SU-DHL-6 (cell line): ENCODE measurements around the gene KRTAP10-12.
"Not testable (repeated sequence)": the region's sequence is repeated elsewhere in the genome, so short reads cannot be mapped to it uniquely, and the experiment has no call there.

Experiments
- H2AFZ ChIP-seq: fragments of 200-600 bp; sonication (generic); 2 replicates; pipeline ENCODE4 v1.6.1; 2014; ENCODE audit warnings: low read depth, mild to moderate bottlenecking, moderate library complexity, mixed read lengths, antibody characterized with exemption, low read length; ENCODE audit not compliant: severe bottlenecking
- H3F3A ChIP-seq: fragments of 200-600 bp; shearing (Covaris generic); 2 replicates; pipeline ENCODE4 v1.6.0; 2016; ENCODE audit warnings: antibody characterized with exemption, mild to moderate bottlenecking; ENCODE audit not compliant: insufficient read depth
- H3K27ac ChIP-seq: fragments of 200-600 bp; sonication (generic); 2 replicates; pipeline ENCODE4 v1.5.1; 2016; ENCODE audit warnings: low read depth, mild to moderate bottlenecking, low read length, moderate library complexity, mixed read lengths
- H3K27me3 ChIP-seq: fragments of 200-600 bp; sonication (generic), shearing (Covaris generic); 2 replicates; pipeline ENCODE4 v1.6.0; 2014; ENCODE audit warnings: mild to moderate bottlenecking, low read length
- H3K36me3 ChIP-seq: fragments of 200-600 bp; sonication (generic); 2 replicates; pipeline ENCODE4 v1.6.1; 2014; ENCODE audit warnings: mild to moderate bottlenecking, low read length, mixed read lengths
- H3K4me2 ChIP-seq: fragments of 300-600, 200-600 bp; shearing (Covaris generic), sonication (generic); 2 replicates; pipeline ENCODE4 v1.6.0; 2014; ENCODE audit warnings: low read length, low read depth, mild to moderate bottlenecking; ENCODE audit not compliant: poor library complexity, severe bottlenecking
- H3K4me3 ChIP-seq: fragments of 200-600 bp; sonication (generic); 2 replicates; pipeline ENCODE4 v1.5.1; 2014; ENCODE audit warnings: antibody characterized with exemption, low read length, mild to moderate bottlenecking, mixed read lengths; ENCODE audit not compliant: insufficient read depth, poor library complexity, severe bottlenecking
- H3K79me2 ChIP-seq: fragments of 200-600 bp; sonication (generic); 2 replicates; pipeline ENCODE4 v1.6.1; 2014; ENCODE audit warnings: mild to moderate bottlenecking, low read length, moderate library complexity; ENCODE audit not compliant: insufficient read depth
- H3K9ac ChIP-seq: fragments of 200-600 bp; sonication (generic); 2 replicates; pipeline ENCODE4 v1.7.0; 2014; ENCODE audit warnings: mild to moderate bottlenecking, low read length
- H3K9me2 ChIP-seq: fragments of 200-600 bp; sonication (generic); replicated peaks from 2 replicates; pipeline ENCODE4 v1.6.1; 2014; ENCODE audit warnings: low read length; ENCODE audit not compliant: insufficient read depth
- H3K9me3 ChIP-seq: fragments of 200-600 bp; sonication (generic); 2 replicates; pipeline ENCODE4 v1.6.1; 2014; ENCODE audit warnings: low read length, mixed read lengths; ENCODE audit not compliant: insufficient read depth
- H4K20me1 ChIP-seq: fragments of 200-600 bp; sonication (generic); 2 replicates; pipeline ENCODE4 v1.6.1; 2014; ENCODE audit warnings: low read depth, mild to moderate bottlenecking, antibody characterized with exemption, low read length, moderate library complexity, mixed read lengths
- EZH2phosphoT487 ChIP-seq: fragments of 200-600 bp; sonication (generic), shearing (Covaris generic); conservative IDR thresholded peaks from 2 replicates; pipeline ENCODE4 v1.6.1; 2018; ENCODE audit warnings: mild to moderate bottlenecking, antibody characterized with exemption, low read length, moderate library complexity, mixed read lengths
- TF ChIP-seq, protein P1 (sequence below): fragments of 200-600 bp; sonication (generic); IDR thresholded peaks from one replicate; pipeline ENCODE4 v1.5.1; 2017; ENCODE audit warnings: antibody characterized with exemption, mild to moderate bottlenecking, low read length, moderate library complexity; ENCODE audit not compliant: insufficient read depth, poor library complexity, severe bottlenecking

The KRTAP10-12 gene

DNA sequence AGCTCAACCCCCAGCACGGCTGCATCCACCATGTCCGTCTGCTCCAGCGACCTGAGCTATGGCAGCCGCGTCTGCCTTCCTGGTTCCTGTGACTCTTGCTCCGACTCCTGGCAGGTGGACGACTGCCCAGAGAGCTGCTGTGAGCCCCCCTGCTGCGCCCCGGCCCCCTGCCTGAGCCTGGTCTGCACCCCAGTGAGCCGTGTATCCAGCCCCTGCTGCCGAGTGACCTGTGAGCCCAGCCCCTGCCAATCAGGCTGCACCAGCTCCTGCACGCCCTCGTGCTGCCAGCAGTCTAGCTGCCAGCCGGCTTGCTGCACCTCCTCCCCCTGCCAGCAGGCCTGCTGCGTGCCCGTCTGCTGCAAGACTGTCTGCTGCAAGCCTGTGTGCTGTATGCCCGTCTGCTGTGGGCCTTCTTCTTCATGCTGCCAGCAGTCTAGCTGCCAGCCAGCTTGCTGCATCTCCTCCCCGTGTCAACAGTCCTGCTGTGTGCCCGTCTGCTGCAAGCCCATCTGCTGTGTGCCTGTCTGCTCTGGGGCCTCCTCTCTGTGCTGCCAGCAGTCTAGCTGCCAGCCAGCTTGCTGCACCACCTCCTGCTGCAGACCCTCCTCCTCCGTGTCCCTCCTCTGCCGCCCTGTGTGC, at the start of gene KRTAP10-12:
KRTAP10-12 (plus strand) TSS at position 1 of the 639 bp plus-strand sequence; CDS start at position 31, 30 bp downstream.
- not testable (repeated sequence) for H3F3A ChIP-seq, H3K9me2 ChIP-seq, H3K9ac ChIP-seq, H3K9me3 ChIP-seq, H3K27ac ChIP-seq, H2AFZ ChIP-seq, H3K4me3 ChIP-seq, H3K36me3 ChIP-seq, H3K79me2 ChIP-seq, H3K4me2 ChIP-seq, H3K27me3 ChIP-seq, H4K20me1 ChIP-seq

DNA sequence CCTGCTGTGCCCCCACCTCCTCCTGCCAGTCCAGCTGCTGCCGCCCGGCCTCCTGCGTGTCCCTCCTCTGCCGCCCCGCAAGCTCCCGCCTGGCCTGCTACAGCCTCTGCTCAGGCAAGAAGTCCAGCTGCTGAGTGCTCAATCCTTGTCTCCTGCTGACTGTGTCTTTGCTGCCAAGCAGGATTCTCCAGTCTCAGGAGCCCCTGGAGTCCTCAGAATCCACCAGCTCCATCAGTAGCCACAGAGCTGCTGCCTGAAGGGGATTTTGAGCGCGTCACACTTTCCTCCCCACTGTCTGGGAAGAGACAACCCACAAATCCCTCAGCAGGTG, 49.8 kb upstream of the KRTAP10-12 start:
- no peaks in the 10 kb centered on the region for H3K36me3 ChIP-seq
- no peak overlapping the region for H3K4me3 ChIP-seq
- peaks cover 11% of the 10 kb centered on the region; the same call in 1 of the 2 replicates for H3K9me3 ChIP-seq
- no peaks in the 10 kb centered on the region for H3K9me2 ChIP-seq
- H3K79me2 ChIP-seq, result no peaks in the 10 kb centered on the region
- no peak overlapping the region for H3K27ac ChIP-seq
- no peak overlapping the region for H3K9ac ChIP-seq
- no peak overlapping the region for H3K4me2 ChIP-seq
- TF ChIP-seq, protein P1, sequence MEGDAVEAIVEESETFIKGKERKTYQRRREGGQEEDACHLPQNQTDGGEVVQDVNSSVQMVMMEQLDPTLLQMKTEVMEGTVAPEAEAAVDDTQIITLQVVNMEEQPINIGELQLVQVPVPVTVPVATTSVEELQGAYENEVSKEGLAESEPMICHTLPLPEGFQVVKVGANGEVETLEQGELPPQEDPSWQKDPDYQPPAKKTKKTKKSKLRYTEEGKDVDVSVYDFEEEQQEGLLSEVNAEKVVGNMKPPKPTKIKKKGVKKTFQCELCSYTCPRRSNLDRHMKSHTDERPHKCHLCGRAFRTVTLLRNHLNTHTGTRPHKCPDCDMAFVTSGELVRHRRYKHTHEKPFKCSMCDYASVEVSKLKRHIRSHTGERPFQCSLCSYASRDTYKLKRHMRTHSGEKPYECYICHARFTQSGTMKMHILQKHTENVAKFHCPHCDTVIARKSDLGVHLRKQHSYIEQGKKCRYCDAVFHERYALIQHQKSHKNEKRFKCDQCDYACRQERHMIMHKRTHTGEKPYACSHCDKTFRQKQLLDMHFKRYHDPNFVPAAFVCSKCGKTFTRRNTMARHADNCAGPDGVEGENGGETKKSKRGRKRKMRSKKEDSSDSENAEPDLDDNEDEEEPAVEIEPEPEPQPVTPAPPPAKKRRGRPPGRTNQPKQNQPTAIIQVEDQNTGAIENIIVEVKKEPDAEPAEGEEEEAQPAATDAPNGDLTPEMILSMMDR, result no peak
- no peak for TF ChIP-seq EZH2phosphoT487
- H4K20me1 ChIP-seq, result no peaks in the 10 kb centered on the region
- H3K27me3 ChIP-seq, result no peaks in the 10 kb centered on the region
- H3F3A ChIP-seq, result no peaks in the 10 kb centered on the region
- H2AFZ ChIP-seq, result no peak overlapping the region

- Histone ChIP-seq H3K27me3 (no peaks in the 10 kb centered on the region), H3F3A (no peaks in the 10 kb centered on the region), H3K79me2 (no peaks in the 10 kb centered on the region), H3K4me3 (no peak overlapping the region), H3K27ac (no peak overlapping the region), H3K9ac (no peak overlapping the region), H4K20me1 (no peaks in the 10 kb centered on the region), H2AFZ (no peak overlapping the region), H3K36me3 (no peaks in the 10 kb centered on the region), H3K9me3 (peaks cover 11% of the 10 kb centered on the region; the same call in 1 of the 2 replicates), H3K9me2 (no peaks in the 10 kb centered on the region), H3K4me2 (no peak overlapping the region)
- no peak for TF ChIP-seq EZH2phosphoT487
- TF ChIP-seq, protein P1, result no peak
Measured at GRCh38 chr21:44648557-44649311, 48.2 kb upstream of the KRTAP10-12 start.

DNA sequence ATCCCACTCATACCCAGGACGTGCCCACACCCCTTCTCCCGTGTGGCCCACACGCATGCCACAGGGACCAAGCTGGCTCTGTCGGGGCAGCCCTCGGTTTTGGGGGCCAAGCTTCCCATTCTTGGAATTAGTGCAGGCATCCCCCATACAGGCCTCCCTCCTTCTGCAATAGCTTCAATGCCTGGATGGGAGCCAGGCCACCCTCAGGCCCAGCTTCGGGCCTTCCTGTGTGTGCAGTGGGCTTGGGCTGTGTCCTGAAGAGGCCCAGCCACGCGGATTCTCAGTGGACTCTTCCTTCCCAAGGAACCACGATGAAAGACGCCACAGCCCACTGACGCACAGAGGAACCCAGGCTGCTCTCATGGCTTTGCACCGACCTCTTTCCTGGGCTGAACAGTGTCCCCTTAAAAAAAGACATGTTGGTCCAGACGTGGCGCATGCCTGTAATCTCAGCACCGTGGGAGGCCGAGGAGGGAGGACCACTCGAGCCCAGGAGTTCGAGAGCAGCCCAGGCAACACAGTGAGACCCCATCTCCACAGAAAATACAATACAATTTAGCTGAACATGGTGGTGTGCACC, 47.4 kb upstream of the KRTAP10-12 start:
- no peaks in the 10 kb centered on the region for H3K27me3 ChIP-seq
- H3K9ac ChIP-seq, result no peak overlapping the region
- no peak overlapping the region for H3K4me3 ChIP-seq
- no peak overlapping the region for H2AFZ ChIP-seq
- no peaks in the 10 kb centered on the region for H4K20me1 ChIP-seq
- no peaks in the 10 kb centered on the region for H3F3A ChIP-seq
- H3K4me2 ChIP-seq, result no peak overlapping the region
- H3K27ac ChIP-seq, result no peak overlapping the region
- no peaks in the 10 kb centered on the region for H3K79me2 ChIP-seq
- H3K36me3 ChIP-seq, result no peaks in the 10 kb centered on the region
- TF ChIP-seq, protein P1, result no peak
- TF ChIP-seq EZH2phosphoT487, result no peak
- H3K9me2 ChIP-seq, result no peaks in the 10 kb centered on the region
- H3K9me3 ChIP-seq, result peaks cover 5% of the 10 kb centered on the region; the same call in 1 of the 2 replicates
